ENCODE data around the gene KLHL4. TPM values are rescaled to one million over a fixed set of nuclear protein-coding genes. Genes with fewer than 3 reads are reported as not detected.
"Not testable (repeated sequence)": the region's sequence is repeated elsewhere in the genome, so short reads cannot be mapped to it uniquely, and the experiment has no call there.

KLHL4 gene, protein sequence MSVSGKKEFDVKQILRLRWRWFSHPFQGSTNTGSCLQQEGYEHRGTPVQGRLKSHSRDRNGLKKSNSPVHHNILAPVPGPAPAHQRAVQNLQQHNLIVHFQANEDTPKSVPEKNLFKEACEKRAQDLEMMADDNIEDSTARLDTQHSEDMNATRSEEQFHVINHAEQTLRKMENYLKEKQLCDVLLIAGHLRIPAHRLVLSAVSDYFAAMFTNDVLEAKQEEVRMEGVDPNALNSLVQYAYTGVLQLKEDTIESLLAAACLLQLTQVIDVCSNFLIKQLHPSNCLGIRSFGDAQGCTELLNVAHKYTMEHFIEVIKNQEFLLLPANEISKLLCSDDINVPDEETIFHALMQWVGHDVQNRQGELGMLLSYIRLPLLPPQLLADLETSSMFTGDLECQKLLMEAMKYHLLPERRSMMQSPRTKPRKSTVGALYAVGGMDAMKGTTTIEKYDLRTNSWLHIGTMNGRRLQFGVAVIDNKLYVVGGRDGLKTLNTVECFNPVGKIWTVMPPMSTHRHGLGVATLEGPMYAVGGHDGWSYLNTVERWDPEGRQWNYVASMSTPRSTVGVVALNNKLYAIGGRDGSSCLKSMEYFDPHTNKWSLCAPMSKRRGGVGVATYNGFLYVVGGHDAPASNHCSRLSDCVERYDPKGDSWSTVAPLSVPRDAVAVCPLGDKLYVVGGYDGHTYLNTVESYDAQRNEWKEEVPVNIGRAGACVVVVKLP
- total RNA-seq (ENCODE audit: low replicate concordance), result 5.0 and 10.0 TPM in 2 replicates

GRCh38 chrX:87517571-87518141 is at the start of gene KLHL4:
Gene KLHL4 (plus strand): TSS chrX:87517802. CDS start chrX:87517894, 92 bp downstream.
- H3K4me3 ChIP-seq (ENCODE audit: low read depth, low read length), result peak within 1 kb of the TSS; percentile 57
- DNase-seq (ENCODE audit: low read depth), result peak; percentile 92
- TF ChIP-seq, protein P1, sequence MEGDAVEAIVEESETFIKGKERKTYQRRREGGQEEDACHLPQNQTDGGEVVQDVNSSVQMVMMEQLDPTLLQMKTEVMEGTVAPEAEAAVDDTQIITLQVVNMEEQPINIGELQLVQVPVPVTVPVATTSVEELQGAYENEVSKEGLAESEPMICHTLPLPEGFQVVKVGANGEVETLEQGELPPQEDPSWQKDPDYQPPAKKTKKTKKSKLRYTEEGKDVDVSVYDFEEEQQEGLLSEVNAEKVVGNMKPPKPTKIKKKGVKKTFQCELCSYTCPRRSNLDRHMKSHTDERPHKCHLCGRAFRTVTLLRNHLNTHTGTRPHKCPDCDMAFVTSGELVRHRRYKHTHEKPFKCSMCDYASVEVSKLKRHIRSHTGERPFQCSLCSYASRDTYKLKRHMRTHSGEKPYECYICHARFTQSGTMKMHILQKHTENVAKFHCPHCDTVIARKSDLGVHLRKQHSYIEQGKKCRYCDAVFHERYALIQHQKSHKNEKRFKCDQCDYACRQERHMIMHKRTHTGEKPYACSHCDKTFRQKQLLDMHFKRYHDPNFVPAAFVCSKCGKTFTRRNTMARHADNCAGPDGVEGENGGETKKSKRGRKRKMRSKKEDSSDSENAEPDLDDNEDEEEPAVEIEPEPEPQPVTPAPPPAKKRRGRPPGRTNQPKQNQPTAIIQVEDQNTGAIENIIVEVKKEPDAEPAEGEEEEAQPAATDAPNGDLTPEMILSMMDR (IDR thresholded peaks at IDR 0.05; ENCODE audit: insufficient read depth, low read length), result no peak

GRCh38 chrX:87468941-87469340 is 48.7 kb upstream of the KLHL4 start:
- H3K4me3 ChIP-seq (ENCODE audit: low read depth, low read length), result no peak overlapping the region
- TF ChIP-seq, protein P1 (IDR thresholded peaks at IDR 0.05; ENCODE audit: insufficient read depth, low read length), result no peak
- no peak for DNase-seq (ENCODE audit: low read depth)

GRCh38 chrX:87475793-87476192 is 41.8 kb upstream of the KLHL4 start:
- TF ChIP-seq, protein P1 (IDR thresholded peaks at IDR 0.05; ENCODE audit: insufficient read depth, low read length), result no peak
- no peak for DNase-seq (ENCODE audit: low read depth)

GRCh38 chrX:87478703-87479102 is 38.9 kb upstream of the KLHL4 start:
- not testable (repeated sequence) for H3K4me3 ChIP-seq (ENCODE audit: low read depth, low read length); DNase-seq (ENCODE audit: low read depth)

More at GRCh38 chrX:87475793-87476192, 41.8 kb upstream of the KLHL4 start:
- no peak overlapping the region for H3K4me3 ChIP-seq (ENCODE audit: low read depth, low read length)

DNA sequence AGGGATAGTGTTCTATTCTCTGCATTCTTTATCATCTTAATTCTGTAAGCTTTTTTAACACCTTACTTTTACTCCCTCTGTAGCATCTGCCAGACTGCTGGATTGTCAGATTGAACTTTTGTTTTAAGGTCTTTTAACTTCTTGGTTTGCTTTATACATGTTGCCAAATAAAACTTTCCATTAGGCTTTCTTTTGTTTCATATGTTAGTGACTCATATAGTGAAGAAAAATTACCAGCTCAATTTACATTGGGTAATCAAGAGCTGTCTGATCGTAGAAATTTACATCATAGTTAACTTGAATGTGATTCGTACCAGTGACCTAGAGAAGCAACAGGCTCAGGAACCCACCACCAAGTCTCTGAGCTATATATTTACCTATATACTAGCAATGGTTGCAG is 28.5 kb upstream of the KLHL4 start:
- H3K4me3 ChIP-seq (ENCODE audit: low read depth, low read length), result no peak overlapping the region
- peak; percentile 12 for DNase-seq (ENCODE audit: low read depth)
- TF ChIP-seq, protein P1 (IDR thresholded peaks at IDR 0.05; ENCODE audit: insufficient read depth, low read length), result no peak

GRCh38 chrX:87515836-87516235 is 1.8 kb upstream of the KLHL4 start:
- H3K4me3 ChIP-seq (ENCODE audit: low read depth, low read length), result no peak overlapping the region
- TF ChIP-seq, protein P1 (IDR thresholded peaks at IDR 0.05; ENCODE audit: insufficient read depth, low read length), result no peak
- peak; percentile 35 for DNase-seq (ENCODE audit: low read depth)

GRCh38 chrX:87516717-87517121 is 883 bp upstream of the KLHL4 start:
- TF ChIP-seq, protein P1 (IDR thresholded peaks at IDR 0.05; ENCODE audit: insufficient read depth, low read length), result no peak
- DNase-seq (ENCODE audit: low read depth), result peak; percentile 90
- H3K4me3 ChIP-seq (ENCODE audit: low read depth, low read length), result no peak overlapping the region

Measured in fibroblast of the aortic adventitia (primary cell).